Stimulated activated CD4-positive, alpha-beta T cell treated with anti-CD3 and anti-CD28 coated beads, Interleukin-2, amount 100 ng/mL, for 4 hours (primary cell): ENCODE results near the gene RUSC1.

Experiments used
- DNase-seq: peaks from one replicate; pipeline ENCODE4 v3.0.0-alpha.2; 2020; ENCODE audit warnings: low read depth

The RUSC1 gene

DNA sequence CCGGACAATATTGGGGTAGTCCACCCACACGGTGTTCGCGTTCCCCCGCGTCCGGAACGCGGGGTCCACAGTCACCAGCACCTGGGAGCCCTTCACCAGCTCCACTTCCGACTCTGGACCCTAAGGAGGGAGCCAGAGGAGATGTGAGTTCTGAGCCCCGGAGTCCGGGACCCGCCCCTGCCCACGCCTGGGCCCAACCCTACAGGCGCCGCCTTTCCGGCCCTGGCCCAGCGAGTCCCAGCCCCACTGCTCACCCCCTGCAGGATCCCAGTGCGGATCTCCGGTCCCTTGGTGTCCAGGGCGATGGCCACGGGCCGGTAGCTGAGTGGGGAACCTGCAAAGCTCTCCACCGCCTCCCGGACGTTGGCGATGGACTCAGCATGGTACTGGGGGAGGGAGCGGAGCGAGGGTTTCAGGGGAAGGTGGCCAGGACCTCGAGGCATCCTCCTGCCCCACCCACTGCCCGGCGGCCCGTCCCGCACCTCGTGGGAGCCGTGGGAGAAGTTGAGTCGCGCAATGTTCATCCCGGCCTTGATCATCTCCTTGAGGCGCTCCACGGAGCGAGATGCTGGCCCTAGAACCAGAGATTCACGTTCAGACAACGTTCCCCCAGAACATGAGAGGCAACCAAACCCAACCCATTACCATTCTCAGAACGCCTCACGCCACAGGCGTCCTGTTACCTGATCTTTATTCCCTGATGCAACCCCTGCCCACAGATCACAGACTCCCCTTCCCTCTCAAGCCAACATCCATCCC lies 25.3 kb upstream of the RUSC1 start:
- DNase-seq, result no peak

DNA sequence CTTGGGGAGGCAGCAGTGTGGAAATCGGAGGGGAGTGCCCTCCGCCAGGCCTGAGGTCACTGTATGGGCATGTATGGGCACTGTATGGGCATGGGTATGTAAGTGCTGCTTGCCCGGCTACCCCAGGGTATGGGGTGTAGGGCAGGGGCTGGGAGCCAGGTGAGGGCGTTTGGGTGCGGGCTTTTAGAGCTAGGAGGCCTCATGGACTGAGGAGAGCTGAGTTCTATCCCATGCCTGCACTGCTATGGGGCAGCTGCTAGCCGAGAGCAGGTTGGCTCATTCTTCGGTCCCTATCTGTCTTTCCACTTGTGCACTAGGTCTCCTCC lies 24.8 kb upstream of the RUSC1 start:
- no peak for DNase-seq

DNA sequence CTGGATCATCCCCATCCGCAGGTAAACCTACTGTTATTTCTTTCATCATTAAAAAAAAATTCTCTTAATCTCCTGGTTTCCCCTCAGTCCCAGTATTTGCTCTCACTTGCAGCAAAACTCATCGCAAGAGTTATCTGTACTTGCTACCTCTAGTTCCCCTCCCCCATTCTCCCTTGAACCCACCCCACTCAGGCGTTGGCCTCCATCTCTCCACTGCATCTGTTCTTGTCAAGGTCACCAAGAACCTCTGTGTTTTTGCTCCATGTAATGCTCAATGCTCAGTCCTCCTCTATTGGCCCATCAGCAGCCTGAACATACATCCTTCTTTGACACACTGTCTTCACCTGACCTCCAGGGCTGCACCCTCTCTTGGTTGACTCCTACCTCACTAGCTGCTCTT lies 24.0 kb upstream of the RUSC1 start:
- DNase-seq, result no peak

- no peak for DNase-seq
These were observed 23.3 kb upstream of the RUSC1 start for GRCh38 chr1:155297384-155297783.

- no peak for DNase-seq
These were observed 20.7 kb upstream of the RUSC1 start for GRCh38 chr1:155300024-155300423.

DNA sequence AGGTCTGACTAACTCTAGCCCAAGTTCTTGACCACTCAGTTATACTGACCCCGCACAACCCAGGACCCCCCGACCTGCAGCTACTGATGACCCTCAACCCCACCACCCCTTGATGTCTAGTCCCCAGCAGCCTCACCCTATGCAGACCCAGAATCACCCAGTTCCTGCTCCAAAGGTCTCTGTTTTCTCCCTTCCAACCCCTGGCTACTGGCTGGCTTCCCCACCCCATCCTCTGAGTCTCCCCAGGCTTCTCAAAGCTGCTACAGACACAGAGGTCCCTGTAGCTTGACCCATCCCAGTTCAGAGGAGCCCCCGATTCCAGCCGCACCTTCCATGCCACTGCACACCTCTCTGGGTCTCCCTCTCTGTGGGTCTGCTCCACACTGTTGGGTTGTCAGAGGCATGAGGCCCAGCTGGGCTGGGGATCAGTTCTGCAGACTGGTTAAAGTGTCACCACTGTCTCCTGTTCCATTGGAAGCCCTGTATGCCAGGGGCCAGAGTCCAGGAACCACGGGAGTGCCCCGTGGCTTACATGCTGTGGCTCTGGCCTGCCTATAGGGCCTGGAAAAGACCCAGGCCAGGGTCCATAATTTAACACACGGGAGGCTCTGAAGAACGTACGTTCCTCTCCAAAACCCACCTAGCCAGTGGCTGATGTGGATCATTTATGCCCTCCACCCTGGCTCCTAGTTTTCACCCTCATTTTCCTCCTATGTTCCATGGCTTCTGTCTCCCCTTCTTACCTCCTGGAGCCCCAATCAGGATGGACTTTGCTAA lies 20.0 kb upstream of the RUSC1 start:
- no peak for DNase-seq

GRCh38 chr1:155301342-155301841 lies 19.3 kb upstream of the RUSC1 start, which contains the start of gene PKLR:
Gene PKLR (minus strand): TSS chr1:155301438. CDS start chr1:155301395, 43 bp downstream.
- no peak for DNase-seq

- no peak for DNase-seq
These were observed 16.1 kb upstream of the RUSC1 start for GRCh38 chr1:155304558-155305063.

DNA sequence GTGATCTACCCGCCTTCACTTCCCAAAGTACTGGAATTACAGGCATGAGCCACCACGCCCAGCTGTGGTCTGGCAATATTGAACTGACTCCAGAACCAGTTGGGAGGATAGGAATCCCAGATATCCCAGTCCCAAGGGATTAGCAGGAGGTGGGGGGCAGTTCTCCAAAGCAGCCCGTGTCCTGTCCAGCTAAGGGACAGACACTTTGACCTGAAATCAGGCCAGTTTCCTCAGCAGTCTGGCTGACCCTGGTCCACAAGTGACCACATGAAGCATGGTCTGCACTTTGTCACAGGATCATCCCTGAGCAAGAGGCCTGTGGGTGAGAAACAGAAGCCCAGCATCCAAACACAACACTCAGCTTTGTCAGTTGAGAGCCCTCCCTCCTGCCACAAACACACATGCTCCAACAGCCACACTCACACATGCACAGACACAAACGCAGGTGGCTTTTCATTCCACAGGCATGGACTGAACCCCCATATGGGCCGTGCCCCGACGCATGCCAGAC lies 14.8 kb upstream of the RUSC1 start:
- DNase-seq, result no peak

GRCh38 chr1:155307247-155307740 lies 13.4 kb upstream of the RUSC1 start:
- DNase-seq, result no peak

GRCh38 chr1:155308493-155309422 lies 11.9 kb upstream of the RUSC1 start, which contains the start of gene FDPS:
Gene FDPS (plus strand): TSS chr1:155308866. CDS start chr1:155309790, 924 bp downstream.
- DNase-seq, result peak; percentile 96

DNA sequence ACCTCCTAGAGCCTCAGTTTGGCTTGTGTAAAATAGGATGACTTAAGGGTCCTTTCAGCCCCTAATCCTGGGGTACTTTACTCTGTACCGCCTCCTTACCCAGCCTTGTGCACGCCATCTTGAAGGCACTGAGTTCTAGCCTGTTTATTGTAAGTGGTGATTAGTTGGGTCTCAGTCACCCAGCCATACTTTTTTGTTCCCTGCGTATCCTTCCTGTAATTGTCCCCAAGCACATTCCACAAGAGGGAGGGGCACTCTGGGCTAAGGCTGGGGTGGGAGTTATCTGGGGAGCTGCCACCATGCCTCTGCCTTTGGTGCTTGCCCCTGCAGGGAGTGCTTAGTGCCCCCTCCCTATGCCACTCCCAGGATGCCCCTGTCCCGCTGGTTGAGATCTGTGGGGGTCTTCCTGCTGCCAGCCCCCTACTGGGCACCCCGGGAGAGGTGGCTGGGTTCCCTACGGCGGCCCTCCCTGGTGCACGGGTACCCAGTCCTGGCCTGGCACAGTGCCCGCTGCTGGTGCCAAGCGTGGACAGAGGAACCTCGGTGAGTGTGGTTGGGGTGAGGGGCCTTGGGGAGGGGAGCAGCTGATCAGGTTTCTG lies 11.2 kb upstream of the RUSC1 start:
- no peak for DNase-seq

DNA sequence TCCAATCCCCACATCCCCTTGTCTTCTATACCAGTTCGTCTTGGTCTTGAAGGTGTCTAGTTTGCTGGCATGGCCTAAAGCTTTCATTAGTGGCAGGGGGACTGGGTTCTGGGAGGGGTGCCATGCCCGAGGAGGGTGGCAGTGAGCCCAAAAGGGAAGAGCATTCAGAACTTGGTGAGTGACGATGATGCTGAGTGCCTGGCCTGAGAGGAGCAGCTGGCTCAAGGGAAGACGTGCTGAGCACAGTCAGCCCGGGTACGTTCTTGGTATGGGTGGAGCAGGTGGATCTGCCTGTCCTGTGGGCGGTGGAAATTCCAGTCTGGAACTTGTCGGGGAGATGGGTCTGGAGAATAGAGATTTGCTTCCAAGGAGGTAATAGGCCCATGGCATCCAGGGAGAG lies 7.4 kb upstream of the RUSC1 start:
- DNase-seq, result no peak

GRCh38 chr1:155316922-155317321 lies 3.8 kb upstream of the RUSC1 start:
- no peak for DNase-seq

DNA sequence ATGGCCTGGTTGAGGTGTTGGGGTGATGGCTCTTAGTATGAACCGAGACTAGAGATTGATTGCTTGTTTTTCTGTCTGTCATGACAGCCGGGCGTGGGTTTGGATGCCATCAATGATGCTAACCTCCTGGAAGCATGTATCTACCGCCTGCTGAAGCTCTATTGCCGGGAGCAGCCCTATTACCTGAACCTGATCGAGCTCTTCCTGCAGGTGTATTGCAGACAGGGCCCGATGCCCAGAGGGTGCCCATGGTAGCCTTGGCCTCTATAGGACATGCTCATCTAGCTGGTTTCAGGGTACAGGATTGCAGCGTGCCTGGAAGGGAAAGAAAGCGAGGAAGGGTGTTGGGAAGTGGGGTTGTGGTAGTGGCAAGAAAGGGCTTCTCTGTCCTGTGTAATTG lies 2.6 kb upstream of the RUSC1 start:
- no peak for DNase-seq

- DNase-seq, result no peak
These were observed 1.2 kb upstream of the RUSC1 start for GRCh38 chr1:155319536-155319935.

DNA sequence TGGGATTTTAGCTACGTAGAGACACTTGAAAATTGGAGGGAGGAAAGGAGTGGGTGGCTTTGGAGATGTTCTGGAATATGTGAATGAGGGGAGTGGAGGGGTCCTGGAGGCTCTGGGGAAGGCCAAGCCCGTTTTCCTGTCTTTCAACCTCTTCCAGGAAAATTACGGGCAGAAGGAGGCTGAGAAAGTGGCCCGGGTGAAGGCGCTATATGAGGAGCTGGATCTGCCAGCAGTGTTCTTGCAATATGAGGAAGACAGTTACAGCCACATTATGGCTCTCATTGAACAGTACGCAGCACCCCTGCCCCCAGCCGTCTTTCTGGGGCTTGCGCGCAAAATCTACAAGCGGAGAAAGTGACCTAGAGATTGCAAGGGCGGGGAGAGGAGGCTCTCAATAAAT lies 442 bp upstream of the RUSC1 start:
- no peak for DNase-seq

GRCh38 chr1:155321639-155322503 lies 1.2 kb downstream of the RUSC1 start:
- DNase-seq, result no peak

- no peak for DNase-seq
These were observed 1.9 kb downstream of the RUSC1 start for GRCh38 chr1:155322571-155322952.
